ENCODE data around the gene SPIRE1. TPM values are rescaled to one million over a fixed set of nuclear protein-coding genes. Genes with fewer than 3 reads are reported as not detected.

Gene SPIRE1
- total and polyA plus RNA-seq, 4 experiments from 2014 or later, result 1.7 to 3.0 (median 1.8) TPM; not detected in 1

- Mint-ChIP-seq H3K4me3 (no peak overlapping the region), H3K9me3 (no peaks in the 10 kb centered on the region), H3K27me3 (no peaks in the 10 kb centered on the region), H3K27ac (peak overlapping the region in 1 of 7 donors; percentile 25), H3K4me1 (peaks cover 0 to 11% (median 4%) of the 10 kb centered on the region in 4 donors), H3K36me3 (peaks cover 23 to 26% of the 10 kb centered on the region in 2 donors)
- H3K36me3 ChIP-seq (ENCODE audit: insufficient read depth, low read length), result no peaks in the 10 kb centered on the region
- DNase-seq, result no peak
- intact Hi-C loops (cut with micrococcal nuclease), result no loop called here
- no peaks in the 10 kb centered on the region for H3K4me1 ChIP-seq (ENCODE audit: insufficient read depth, low read length)
- CTCF ChIA-PET (ENCODE audit: partially characterized antibody), result no interaction called here
- H3K27ac ChIP-seq (ENCODE audit: low read depth, low read length), result no peak overlapping the region
- no peaks in the 10 kb centered on the region for H3K9me3 ChIP-seq (ENCODE audit: control insufficient read depth in 1 of 2, low read length in 2 of 2)
- POLR2A ChIA-PET (ENCODE audit: partially characterized antibody), result no interaction called here
- H3K27me3 ChIP-seq (ENCODE audit: insufficient read depth, low read length), result no peaks in the 10 kb centered on the region
- H3K4me3 ChIP-seq (ENCODE audit: low read length in 2 of 2), result no peak overlapping the region
Measured at GRCh38 chr18:12694032-12694431, 36.1 kb upstream of the SPIRE1 start.

GRCh38 chr18:12692206-12692605 lies 34.3 kb upstream of the SPIRE1 start:
- no peaks in the 10 kb centered on the region for H3K27me3 Mint-ChIP-seq
- ChIA-PET CTCF (ENCODE audit: partially characterized antibody) (interaction anchor here (0.7 kb wide), 1 partner anchor 24 kb away, joined by 3 read pairs; no protein-coding TSS in a partner anchor), POLR2A (ENCODE audit: partially characterized antibody) (no interaction called here)
- no peak overlapping the region for H3K4me3 Mint-ChIP-seq
- no peak for DNase-seq
- H3K9me3 Mint-ChIP-seq, result no peaks in the 10 kb centered on the region
- peaks cover 15 to 19% of the 10 kb centered on the region in 2 donors for H3K36me3 Mint-ChIP-seq
- Histone ChIP-seq H3K9me3 (ENCODE audit: control insufficient read depth in 1 of 2, low read length in 2 of 2) (no peaks in the 10 kb centered on the region), H3K36me3 (ENCODE audit: insufficient read depth, low read length) (no peaks in the 10 kb centered on the region), H3K4me1 (ENCODE audit: insufficient read depth, low read length) (no peaks in the 10 kb centered on the region), H3K27ac (ENCODE audit: low read depth, low read length) (no peak overlapping the region), H3K4me3 (ENCODE audit: low read length in 2 of 2) (no peak overlapping the region), H3K27me3 (ENCODE audit: insufficient read depth, low read length) (no peaks in the 10 kb centered on the region)
- peak overlapping the region in 1 of 7 donors; percentile 23 for H3K27ac Mint-ChIP-seq
- peaks cover 0 to 8% (median 2%) of the 10 kb centered on the region in 4 donors for H3K4me1 Mint-ChIP-seq
- intact Hi-C loops (cut with micrococcal nuclease), result no loop called here

- POLR2A ChIA-PET (ENCODE audit: partially characterized antibody), result no interaction called here
Measured at GRCh38 chr18:12689256-12689850, 31.4 kb upstream of the SPIRE1 start.

GRCh38 chr18:12686100-12686499 lies 28.2 kb upstream of the SPIRE1 start:
- Mint-ChIP-seq H3K4me1 (peaks cover 0 to 1% (median 0%) of the 10 kb centered on the region in 4 donors), H3K27ac (no peak overlapping the region), H3K4me3 (no peak overlapping the region), H3K27me3 (no peaks in the 10 kb centered on the region), H3K36me3 (peaks cover 0 to 8% of the 10 kb centered on the region in 2 donors), H3K9me3 (no peaks in the 10 kb centered on the region)
- no peaks in the 10 kb centered on the region for H3K27me3 ChIP-seq (ENCODE audit: insufficient read depth, low read length)
- no peak overlapping the region for H3K4me3 ChIP-seq (ENCODE audit: low read length in 2 of 2)
- H3K36me3 ChIP-seq (ENCODE audit: insufficient read depth, low read length), result no peaks in the 10 kb centered on the region
- no peaks in the 10 kb centered on the region for H3K9me3 ChIP-seq (ENCODE audit: control insufficient read depth in 1 of 2, low read length in 2 of 2)
- ChIA-PET POLR2A (ENCODE audit: partially characterized antibody) (no interaction called here), CTCF (ENCODE audit: partially characterized antibody) (interaction anchor here (0.5 to 0.7 kb wide), 2 partner anchors 19 to 294 kb away, joined by 3 read pairs; no protein-coding TSS in a partner anchor)
- H3K4me1 ChIP-seq (ENCODE audit: insufficient read depth, low read length), result no peaks in the 10 kb centered on the region
- DNase-seq, result no peak
- no peak overlapping the region for H3K27ac ChIP-seq (ENCODE audit: low read depth, low read length)
- intact Hi-C loops (cut with micrococcal nuclease), result no loop called here

More at GRCh38 chr18:12689256-12689850, 31.4 kb upstream of the SPIRE1 start:
- Histone ChIP-seq H3K9me3 (ENCODE audit: control insufficient read depth in 1 of 2, low read length in 2 of 2) (no peaks in the 10 kb centered on the region), H3K27me3 (ENCODE audit: insufficient read depth, low read length) (no peaks in the 10 kb centered on the region), H3K27ac (ENCODE audit: low read depth, low read length) (no peak overlapping the region), H3K4me3 (ENCODE audit: low read length in 2 of 2) (no peak overlapping the region), H3K36me3 (ENCODE audit: insufficient read depth, low read length) (no peaks in the 10 kb centered on the region), H3K4me1 (ENCODE audit: insufficient read depth, low read length) (no peaks in the 10 kb centered on the region)
- Mint-ChIP-seq H3K4me3 (no peak overlapping the region), H3K27me3 (no peaks in the 10 kb centered on the region), H3K27ac (no peak overlapping the region), H3K9me3 (no peaks in the 10 kb centered on the region), H3K36me3 (peaks cover 11 to 14% of the 10 kb centered on the region in 2 donors), H3K4me1 (peaks cover 0 to 6% (median 2%) of the 10 kb centered on the region in 4 donors)
- CTCF ChIA-PET (ENCODE audit: partially characterized antibody), result no interaction called here
- intact Hi-C loops (cut with micrococcal nuclease), result no loop called here
- no peak for DNase-seq

DNA sequence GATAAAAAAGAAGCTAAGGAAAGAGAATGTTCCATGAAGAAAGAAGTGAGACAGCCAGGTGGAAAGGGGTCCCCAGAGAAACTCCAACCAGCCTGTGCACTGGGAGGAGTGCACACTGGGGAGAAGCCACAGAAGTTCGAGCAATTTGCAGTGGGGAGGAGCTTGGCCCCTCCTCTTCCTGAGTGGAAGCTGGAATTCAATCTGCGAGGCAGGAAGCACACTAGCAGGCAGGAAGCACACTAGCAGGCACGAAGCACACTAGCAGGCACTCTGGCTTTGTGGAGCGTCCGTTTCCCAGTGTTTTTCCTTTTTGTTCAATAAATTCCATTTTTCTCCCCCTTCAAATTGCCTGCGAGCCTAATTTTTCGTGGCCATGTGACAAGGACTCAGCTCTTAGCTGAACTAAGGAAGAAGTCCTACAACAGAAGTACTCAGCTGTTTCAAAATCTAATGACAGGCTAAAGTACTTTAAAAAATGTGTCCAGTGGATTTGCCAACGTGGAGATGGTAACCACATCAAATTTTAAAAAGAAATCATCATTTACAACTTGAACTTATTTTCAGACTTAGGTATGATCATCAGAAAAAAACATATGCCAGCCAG lies 21.4 kb upstream of the SPIRE1 start:
- DNase-seq, result no peak
- Mint-ChIP-seq H3K4me3 (peak overlapping the region in 6 of 8 donors; percentile 2 to 30 (median 10)), H3K4me1 (peaks cover 7 to 12% (median 8%) of the 10 kb centered on the region in 4 donors), H3K27ac (peak overlapping the region in 6 of 7 donors; percentile 65 to 89 (median 84)), H3K9me3 (no peaks in the 10 kb centered on the region), H3K27me3 (no peaks in the 10 kb centered on the region), H3K36me3 (peaks cover 18 to 28% of the 10 kb centered on the region in 2 donors)
- ChIA-PET CTCF (ENCODE audit: partially characterized antibody) (interaction anchor here (0.9 to 1.0 kb wide), 3 partner anchors 24 to 287 kb away, joined by 3 to 5 read pairs (median 3); partner anchors contain the start of genes CEP76 and PSMG2), POLR2A (ENCODE audit: partially characterized antibody) (no interaction called here)
- Histone ChIP-seq H3K27me3 (ENCODE audit: insufficient read depth, low read length) (no peaks in the 10 kb centered on the region), H3K9me3 (ENCODE audit: control insufficient read depth in 1 of 2, low read length in 2 of 2) (no peaks in the 10 kb centered on the region), H3K27ac (ENCODE audit: low read depth, low read length) (no peak overlapping the region), H3K4me1 (ENCODE audit: insufficient read depth, low read length) (peaks cover 7% of the 10 kb centered on the region), H3K36me3 (ENCODE audit: insufficient read depth, low read length) (peaks cover 11% of the 10 kb centered on the region), H3K4me3 (ENCODE audit: low read length in 2 of 2) (no peak overlapping the region)
- intact Hi-C loops (cut with micrococcal nuclease), result no loop called here

GRCh38 chr18:12668041-12668440 lies 10.1 kb upstream of the SPIRE1 start:
- Histone ChIP-seq H3K27ac (ENCODE audit: low read depth, low read length) (no peak overlapping the region), H3K4me3 (ENCODE audit: low read length in 2 of 2) (no peak overlapping the region), H3K36me3 (ENCODE audit: insufficient read depth, low read length) (no peaks in the 10 kb centered on the region), H3K9me3 (ENCODE audit: control insufficient read depth in 1 of 2, low read length in 2 of 2) (no peaks in the 10 kb centered on the region), H3K27me3 (ENCODE audit: insufficient read depth, low read length) (no peaks in the 10 kb centered on the region), H3K4me1 (ENCODE audit: insufficient read depth, low read length) (no peaks in the 10 kb centered on the region)
- ChIA-PET POLR2A (ENCODE audit: partially characterized antibody) (no interaction called here), CTCF (ENCODE audit: partially characterized antibody) (interaction anchor here (1.1 to 1.3 kb wide), 2 partner anchors 24 to 276 kb away, joined by 3 read pairs; no protein-coding TSS in a partner anchor)
- Mint-ChIP-seq H3K27me3 (no peaks in the 10 kb centered on the region), H3K4me3 (no peak overlapping the region), H3K27ac (no peak overlapping the region), H3K36me3 (peaks cover 2 to 3% of the 10 kb centered on the region in 2 donors), H3K4me1 (peaks cover 0 to 2% (median 0%) of the 10 kb centered on the region in 4 donors), H3K9me3 (no peaks in the 10 kb centered on the region)
- DNase-seq, result no peak
- intact Hi-C loops (cut with micrococcal nuclease), result no loop called here

- Histone ChIP-seq H3K9me3 (ENCODE audit: control insufficient read depth in 1 of 2, low read length in 2 of 2) (no peaks in the 10 kb centered on the region), H3K4me1 (ENCODE audit: insufficient read depth, low read length) (peaks cover 9% of the 10 kb centered on the region), H3K4me3 (ENCODE audit: low read length in 2 of 2) (no peak overlapping the region), H3K27ac (ENCODE audit: low read depth, low read length) (no peak overlapping the region), H3K36me3 (ENCODE audit: insufficient read depth, low read length) (no peaks in the 10 kb centered on the region), H3K27me3 (ENCODE audit: insufficient read depth, low read length) (no peaks in the 10 kb centered on the region)
- peak; percentile 43 to 58 (median 48) for DNase-seq
- Mint-ChIP-seq H3K27me3 (peaks cover 0 to 2% of the 10 kb centered on the region in 2 donors), H3K9me3 (no peaks in the 10 kb centered on the region), H3K27ac (peak overlapping the region in 2 of 7 donors; percentile 48 to 79), H3K36me3 (peaks cover 0 to 4% of the 10 kb centered on the region in 2 donors), H3K4me3 (peak overlapping the region in 5 of 8 donors; percentile 26 to 65 (median 49)), H3K4me1 (peaks cover 9 to 16% (median 12%) of the 10 kb centered on the region in 4 donors)
- POLR2A ChIA-PET (ENCODE audit: partially characterized antibody), result interaction anchor here (1.0 kb wide), 1 partner anchor 283 kb away, joined by 3 read pairs; the partner anchor contains the start of gene AFG3L2
- CTCF ChIA-PET (ENCODE audit: partially characterized antibody), result interaction anchor here (1.0 to 5.0 kb wide), 4 partner anchors 267 to 333 kb away, joined by 3 to 57 read pairs (median 6); no protein-coding TSS in a partner anchor
- intact Hi-C loops (cut with micrococcal nuclease), result loop anchor here (1.0 to 5.0 kb wide), 3 partner anchors 253 to 389 kb away; partner anchors contain the start of gene PRELID3A
Measured at GRCh38 chr18:12659904-12660605, 2.1 kb upstream of the SPIRE1 start.

All from CD4-positive, alpha-beta memory T cell (primary cell).